Neural cell (in vitro differentiated cells): ENCODE results near the gene KIF2A.

Source experiments
- CTCF ChIP-seq: fragments of 450-650 bp; IDR thresholded peaks from 2 replicates; pipeline ENCODE4 v1.5.1; 2014; ENCODE audit warnings: antibody characterized with exemption, mild to moderate bottlenecking, moderate library complexity; ENCODE audit not compliant: poor library complexity, severe bottlenecking
- EP300 ChIP-seq: fragments of 450-650 bp; conservative IDR thresholded peaks from 2 replicates; pipeline ENCODE4 v1.6.1; 2014; ENCODE audit warnings: antibody characterized with exemption, mild to moderate bottlenecking, moderate library complexity; ENCODE audit not compliant: poor library complexity, severe bottlenecking
- EZH2 ChIP-seq: fragments of 200-600, 300-800 bp; shearing (Covaris generic), sonication (generic); IDR thresholded peaks from 2 replicates; pipeline ENCODE4 v1.6.1; 2014; ENCODE audit warnings: antibody characterized with exemption, low read length, borderline replicate concordance, mild to moderate bottlenecking; ENCODE audit not compliant: insufficient read depth, poor library complexity, severe bottlenecking
- POLR2AphosphoS5 ChIP-seq: IDR thresholded peaks from 2 replicates; pipeline ENCODE4 v1.6.1; 2012
- RAD21 ChIP-seq: fragments of 450-650 bp; conservative IDR thresholded peaks from 2 replicates; pipeline ENCODE4 v1.6.1; 2014; ENCODE audit warnings: antibody characterized with exemption, mild to moderate bottlenecking, moderate library complexity
- REST ChIP-seq: IDR thresholded peaks from 2 replicates; pipeline ENCODE4 v1.6.1; 2012; ENCODE audit warnings: borderline replicate concordance
- TAF1 ChIP-seq: IDR thresholded peaks from 2 replicates; pipeline ENCODE4 v1.6.1; 2012; ENCODE audit warnings: low read depth

- no peak for TF ChIP-seq TAF1
- no peak for TF ChIP-seq CTCF
- TF ChIP-seq REST = no peak
- no peak for TF ChIP-seq POLR2AphosphoS5
- no peak for TF ChIP-seq EP300
- TF ChIP-seq RAD21 = no peak
- TF ChIP-seq EZH2 = no peak
Measured at GRCh38 chr5:62316176-62316502, 10.1 kb downstream of the KIF2A start.
